WERI-Rb-1 (cell line): Measurements from ENCODE around the gene RBBP6.
"Not testable (repeated sequence)": the region's sequence is repeated elsewhere in the genome, so short reads cannot be mapped to it uniquely, and the experiment has no call there.

ENCODE experiments used
- DNase-seq: peaks from one replicate; pipeline ENCODE4 v3.0.0-alpha.2; 2020
- H3K27ac ChIP-seq: fragments of 250-450 bp; sonication (Bioruptor Pico); 2 replicates; pipeline ENCODE4 v1.5.1; 2020; ENCODE audit warnings: mild to moderate bottlenecking, moderate library complexity
- H3K27me3 ChIP-seq: fragments of 250-450 bp; sonication (Bioruptor Pico); 2 replicates; pipeline ENCODE4 v1.5.1; 2021; ENCODE audit warnings: mild to moderate bottlenecking, low read depth, moderate library complexity; ENCODE audit not compliant: insufficient read depth, severe bottlenecking
- H3K36me3 ChIP-seq: fragments of 250-450 bp; sonication (Bioruptor Pico); 2 replicates; pipeline ENCODE4 v1.5.1; 2020; ENCODE audit warnings: mild to moderate bottlenecking, moderate library complexity
- H3K4me3 ChIP-seq: 2 replicates; pipeline ENCODE4 v1.5.1; 2011; ENCODE audit warnings: low read depth, mild to moderate bottlenecking, control low read depth, low read length
- H3K9me3 ChIP-seq: fragments of 250-450 bp; sonication (Bioruptor Pico); 2 replicates; pipeline ENCODE4 v1.5.1; 2021; ENCODE audit warnings: mild to moderate bottlenecking, moderate library complexity; ENCODE audit not compliant: severe bottlenecking
- TF ChIP-seq, protein P1 (sequence below): IDR thresholded peaks from 2 replicates; pipeline ENCODE4 v1.5.1; 2011; ENCODE audit warnings: low read depth, mild to moderate bottlenecking, control low read depth, inconsistent platforms, low read length

RBBP6 gene

DNA sequence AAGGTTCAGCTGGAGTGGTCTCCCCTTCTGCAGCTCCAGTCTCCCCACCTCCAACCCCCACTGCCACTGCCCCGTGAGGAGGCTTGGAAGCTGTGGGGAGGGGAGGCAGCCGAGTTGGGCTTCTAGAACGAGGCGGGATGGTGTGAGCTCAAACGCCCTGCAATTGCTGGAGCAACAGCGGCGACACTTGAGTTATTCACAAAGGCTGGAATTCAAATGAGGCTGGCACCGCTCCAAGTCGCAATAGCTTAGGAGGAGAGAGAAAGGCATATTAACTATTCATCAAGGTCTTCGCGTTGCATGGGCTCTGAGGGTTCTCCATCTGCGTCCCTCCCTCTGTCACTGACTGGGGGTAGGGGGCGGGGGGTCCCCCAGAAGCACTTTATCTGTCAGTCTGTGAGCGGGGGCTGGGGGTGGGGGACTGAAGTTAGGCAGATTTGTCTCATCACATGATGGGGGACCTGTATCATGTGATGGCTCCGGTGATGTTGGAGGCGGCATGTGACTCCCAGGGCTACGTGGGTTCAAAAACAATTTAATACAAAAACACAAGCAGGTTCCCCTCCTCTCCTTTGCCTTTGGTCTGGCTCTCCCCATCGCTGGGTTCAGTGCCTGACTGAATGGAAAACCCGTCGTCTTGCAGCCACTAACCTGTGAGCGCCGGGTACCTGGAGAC is 70.5 kb downstream of the RBBP6 start:
- H3K4me3 ChIP-seq = peak overlapping the region; percentile 62

DNA sequence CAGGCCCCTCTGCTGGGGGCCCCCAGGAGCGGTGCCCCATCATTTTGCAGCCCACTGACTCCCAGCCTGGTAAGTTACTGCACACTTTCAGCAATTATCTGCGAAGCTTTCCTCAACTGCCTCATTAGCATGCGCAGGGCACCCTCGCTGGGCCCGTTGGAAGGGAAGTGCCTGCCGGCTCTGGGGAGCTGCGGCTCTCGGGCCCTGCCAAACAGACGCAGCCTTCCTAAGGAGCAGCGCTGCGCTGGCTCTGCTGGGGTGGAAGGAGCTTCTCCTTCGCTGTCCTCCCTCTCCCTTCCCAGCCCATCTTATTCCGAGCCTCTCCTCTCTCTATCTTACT is 71.0 kb downstream of the RBBP6 start:
- no peaks in the 10 kb centered on the region for H3K27me3 ChIP-seq
- peak; percentile 21 for DNase-seq
- H3K36me3 ChIP-seq = no peaks in the 10 kb centered on the region
- TF ChIP-seq, protein P1, sequence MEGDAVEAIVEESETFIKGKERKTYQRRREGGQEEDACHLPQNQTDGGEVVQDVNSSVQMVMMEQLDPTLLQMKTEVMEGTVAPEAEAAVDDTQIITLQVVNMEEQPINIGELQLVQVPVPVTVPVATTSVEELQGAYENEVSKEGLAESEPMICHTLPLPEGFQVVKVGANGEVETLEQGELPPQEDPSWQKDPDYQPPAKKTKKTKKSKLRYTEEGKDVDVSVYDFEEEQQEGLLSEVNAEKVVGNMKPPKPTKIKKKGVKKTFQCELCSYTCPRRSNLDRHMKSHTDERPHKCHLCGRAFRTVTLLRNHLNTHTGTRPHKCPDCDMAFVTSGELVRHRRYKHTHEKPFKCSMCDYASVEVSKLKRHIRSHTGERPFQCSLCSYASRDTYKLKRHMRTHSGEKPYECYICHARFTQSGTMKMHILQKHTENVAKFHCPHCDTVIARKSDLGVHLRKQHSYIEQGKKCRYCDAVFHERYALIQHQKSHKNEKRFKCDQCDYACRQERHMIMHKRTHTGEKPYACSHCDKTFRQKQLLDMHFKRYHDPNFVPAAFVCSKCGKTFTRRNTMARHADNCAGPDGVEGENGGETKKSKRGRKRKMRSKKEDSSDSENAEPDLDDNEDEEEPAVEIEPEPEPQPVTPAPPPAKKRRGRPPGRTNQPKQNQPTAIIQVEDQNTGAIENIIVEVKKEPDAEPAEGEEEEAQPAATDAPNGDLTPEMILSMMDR = no peak
- H3K27ac ChIP-seq = peak overlapping the region; percentile 85
- H3K9me3 ChIP-seq = no peaks in the 10 kb centered on the region
- H3K4me3 ChIP-seq = peak overlapping the region; percentile 62

More for the DNA sequence above, 70.5 kb downstream of the RBBP6 start:
- no peaks in the 10 kb centered on the region for H3K36me3 ChIP-seq
- H3K27me3 ChIP-seq = no peaks in the 10 kb centered on the region
- peak overlapping the region; percentile 85 for H3K27ac ChIP-seq
- TF ChIP-seq, protein P1 = no peak
- no peaks in the 10 kb centered on the region for H3K9me3 ChIP-seq
- peak; percentile 78 for DNase-seq

DNA sequence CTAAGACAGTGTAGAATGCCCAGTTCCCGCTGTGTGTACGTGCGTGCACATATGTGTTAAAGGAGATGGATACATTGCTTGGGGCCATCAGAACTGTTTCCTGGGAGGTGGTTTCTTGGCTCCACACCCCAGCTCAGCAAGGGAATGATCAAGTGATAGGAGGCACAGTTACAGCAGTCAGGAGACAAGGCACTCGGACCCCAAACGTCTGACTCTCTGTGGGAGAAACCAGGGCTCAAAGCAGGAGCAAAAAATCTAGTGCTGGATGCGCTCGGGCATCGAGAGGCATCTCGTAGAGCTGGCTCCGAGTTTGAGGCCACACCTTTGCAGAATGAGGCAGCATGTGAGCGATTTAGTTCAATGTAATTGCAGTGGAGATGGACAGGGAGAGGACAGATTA is 71.9 kb downstream of the RBBP6 start:
- Histone ChIP-seq H3K27me3 (no peaks in the 10 kb centered on the region), H3K27ac (no peak overlapping the region), H3K9me3 (no peaks in the 10 kb centered on the region), H3K36me3 (no peaks in the 10 kb centered on the region), H3K4me3 (no peak overlapping the region)
- TF ChIP-seq, protein P1 = no peak
- DNase-seq = no peak

DNA sequence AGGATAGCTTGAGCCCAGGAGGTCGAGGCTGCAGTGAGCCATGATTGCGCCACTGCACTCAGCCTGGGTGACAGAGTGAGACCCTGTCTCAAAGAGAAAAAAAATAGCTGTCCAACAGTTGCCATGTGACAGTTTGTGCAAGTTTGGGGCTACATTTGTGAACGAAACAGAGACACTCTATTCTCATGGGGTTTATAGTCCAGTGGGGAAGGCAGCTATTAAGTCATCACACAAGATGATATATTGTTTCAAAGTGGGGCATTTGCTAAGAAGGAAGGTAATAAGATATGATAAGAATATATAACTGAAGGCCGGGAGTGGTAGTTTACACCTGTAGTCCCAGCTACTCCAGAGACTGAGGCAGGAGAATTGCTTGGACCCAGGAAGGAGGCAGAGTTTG is 73.3 kb downstream of the RBBP6 start:
- no peak overlapping the region for H3K27ac ChIP-seq
- no peaks in the 10 kb centered on the region for H3K27me3 ChIP-seq
- H3K4me3 ChIP-seq = no peak overlapping the region
- no peaks in the 10 kb centered on the region for H3K36me3 ChIP-seq
- TF ChIP-seq, protein P1 = no peak
- no peaks in the 10 kb centered on the region for H3K9me3 ChIP-seq
- DNase-seq = no peak

DNA sequence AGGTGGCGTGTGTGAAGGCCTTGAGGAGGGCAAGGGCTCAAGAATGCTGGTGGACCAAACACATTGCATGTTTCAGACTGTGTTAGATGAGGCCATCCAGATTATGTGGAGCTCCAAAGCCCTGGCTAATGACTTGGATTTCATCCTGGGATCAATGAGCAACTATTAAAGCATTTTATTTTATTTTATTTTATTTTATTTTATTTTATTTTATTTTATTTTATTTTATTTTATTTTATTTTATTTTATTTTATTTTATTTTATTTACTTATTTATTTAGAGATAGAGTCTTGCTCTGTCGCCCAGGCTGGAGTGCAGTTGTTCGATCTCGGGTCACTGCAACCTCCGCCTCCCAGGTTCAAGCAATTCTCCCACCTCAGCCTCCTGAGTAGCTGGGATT is 73.9 kb downstream of the RBBP6 start:
- not testable (repeated sequence) for H3K9me3 ChIP-seq, DNase-seq, H3K27me3 ChIP-seq, H3K27ac ChIP-seq, H3K36me3 ChIP-seq, H3K4me3 ChIP-seq

DNA sequence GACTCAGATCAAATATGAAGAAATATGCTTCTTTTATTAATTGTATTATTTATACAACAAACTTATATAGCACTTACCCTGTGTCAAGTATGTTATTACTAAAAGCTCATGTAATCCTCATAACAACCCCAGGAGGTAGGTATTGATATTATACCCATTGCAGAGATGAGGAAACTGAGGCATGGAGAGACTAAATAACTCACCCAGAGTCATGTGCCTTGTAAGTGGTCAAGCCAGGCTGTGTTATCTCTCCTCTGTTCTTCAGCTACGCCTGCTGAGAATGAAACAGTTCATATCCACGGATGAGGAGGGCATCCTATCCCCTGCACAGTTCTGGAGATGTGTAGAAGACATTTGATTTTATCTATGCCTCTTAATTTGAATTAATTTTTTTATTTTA is 78.1 kb downstream of the RBBP6 start:
- no peaks in the 10 kb centered on the region for H3K27me3 ChIP-seq
- no peak overlapping the region for H3K4me3 ChIP-seq
- no peak overlapping the region for H3K27ac ChIP-seq
- DNase-seq = no peak
- H3K9me3 ChIP-seq = no peaks in the 10 kb centered on the region
- no peaks in the 10 kb centered on the region for H3K36me3 ChIP-seq
- TF ChIP-seq, protein P1 = no peak
